ENCODE results near the gene PAX8. TPM values are rescaled to one million over a fixed set of nuclear protein-coding genes. Genes with fewer than 3 reads are reported as not detected.

Gene PAX8
- total RNA-seq, 1 experiment from 2014 or later: not detected

DNA sequence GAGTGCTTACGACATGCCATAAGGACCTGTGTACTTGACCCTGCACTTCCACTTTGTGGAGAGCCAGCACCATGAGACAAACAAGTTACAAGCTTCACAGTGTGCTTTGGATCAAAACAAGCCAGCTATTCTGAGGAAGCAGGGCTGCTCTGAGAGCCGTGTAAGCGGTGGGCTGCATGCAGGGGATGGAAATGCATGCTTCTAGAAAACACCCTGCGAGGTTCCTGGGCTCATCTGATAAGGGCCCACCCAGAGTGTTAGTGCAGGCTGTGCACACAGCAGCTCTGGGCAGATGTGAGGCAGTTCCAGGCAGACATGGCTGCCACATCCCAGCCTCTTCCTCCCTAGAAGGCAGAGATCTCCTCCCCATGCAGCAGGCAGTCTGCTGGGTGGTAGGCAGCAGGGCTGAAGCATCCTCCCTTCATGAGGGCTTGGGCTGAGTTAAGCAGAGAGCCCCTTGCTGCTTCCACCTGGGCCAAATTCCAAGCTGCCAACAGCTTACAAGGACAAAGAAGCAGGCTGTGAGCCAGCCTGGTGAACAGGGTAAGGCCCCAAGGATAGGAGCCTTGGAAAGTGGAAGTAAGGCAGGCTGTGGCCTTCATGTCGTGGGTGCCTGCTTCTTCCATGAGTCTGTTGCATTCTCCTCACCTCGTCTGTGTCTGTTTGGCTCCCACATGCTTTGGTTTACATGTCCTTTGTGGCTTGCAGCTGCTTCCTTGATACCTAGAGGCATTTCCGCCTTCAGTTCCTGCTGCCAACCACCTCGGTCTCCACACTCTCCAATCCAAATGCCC, 97.3 kb downstream of the PAX8 start:
- H3K27me3 ChIP-seq (ENCODE audit: control insufficient read depth, insufficient read depth, low read length): no peaks in the 10 kb centered on the region
- DNase-seq: no peak
- H3K4me3 ChIP-seq (ENCODE audit: insufficient read depth, low read depth, low read length): no peak overlapping the region
- no peaks in the 10 kb centered on the region for H3K36me3 ChIP-seq (replicated peaks; ENCODE audit: control insufficient read depth, insufficient read depth, low read length)

DNA sequence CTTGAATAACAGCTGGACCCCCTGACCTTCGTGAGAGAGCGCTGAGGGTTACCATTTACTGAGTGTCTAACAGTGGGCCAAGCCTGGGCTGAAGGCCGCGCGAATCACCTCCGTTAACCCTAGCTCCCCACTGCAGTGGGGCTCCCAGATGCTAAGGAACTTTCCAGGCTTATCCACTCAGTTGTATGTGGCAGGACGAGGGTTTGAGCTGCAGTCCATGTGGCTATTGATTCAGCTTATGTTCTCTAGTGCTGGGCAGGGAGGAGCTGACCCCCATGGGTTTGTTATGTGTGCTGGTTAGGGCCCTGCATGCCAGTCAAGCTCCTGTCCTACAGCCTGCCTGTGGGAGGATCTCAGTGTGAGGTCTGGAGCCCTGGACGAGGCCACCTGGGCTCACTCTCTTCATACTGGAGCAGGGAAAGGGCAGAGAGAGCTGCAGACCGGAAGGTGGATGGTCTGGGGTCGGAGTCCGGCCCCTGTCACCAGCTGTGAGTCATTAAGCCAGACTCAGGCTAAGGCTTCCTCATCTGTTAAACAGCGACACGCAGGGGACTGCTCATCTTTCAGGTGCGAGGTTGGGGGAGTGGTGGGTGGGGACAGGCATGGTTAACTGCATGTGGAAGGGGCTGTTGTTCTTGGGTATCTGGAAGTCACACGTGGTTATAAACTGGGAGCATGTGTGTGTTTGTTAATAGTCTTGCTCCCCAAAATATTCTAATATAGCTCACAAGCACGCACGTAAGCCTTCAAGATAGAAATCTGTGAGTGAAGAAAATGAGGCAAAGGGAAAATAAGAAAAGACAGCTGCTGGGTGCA, 98.4 kb downstream of the PAX8 start:
- no peaks in the 10 kb centered on the region for H3K27me3 ChIP-seq (ENCODE audit: control insufficient read depth, insufficient read depth, low read length)

DNA sequence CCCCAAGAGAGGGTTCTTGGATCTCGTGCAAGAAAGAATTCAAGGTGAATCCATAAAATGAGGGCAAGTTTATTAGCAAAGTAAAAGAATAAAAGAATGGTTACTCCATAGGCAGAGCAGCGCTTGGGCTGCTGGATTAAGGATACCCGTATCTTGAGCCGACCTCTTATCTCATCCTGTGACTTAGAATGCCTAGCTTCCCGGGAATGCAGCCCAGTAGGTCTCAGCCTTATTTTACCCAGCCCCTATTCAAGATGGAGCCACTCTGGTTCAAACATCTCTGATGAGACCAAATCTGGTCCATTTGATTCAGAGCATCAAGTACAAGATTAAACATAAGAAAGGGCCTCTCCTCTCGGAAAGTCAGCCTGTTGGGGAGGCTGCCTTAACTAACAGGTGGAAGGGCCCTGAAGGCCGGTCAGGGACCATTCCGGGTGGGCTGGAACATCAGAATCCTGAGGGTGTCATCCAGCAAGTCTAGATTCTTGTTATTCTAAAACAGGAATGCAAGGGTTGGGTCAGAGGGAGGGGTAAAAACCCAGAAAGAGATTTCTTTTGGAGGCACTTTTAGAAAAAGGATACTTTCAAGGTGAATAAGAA, 99.2 kb downstream of the PAX8 start:
- DNase-seq: no peak
- Histone ChIP-seq H3K27me3 (ENCODE audit: control insufficient read depth, insufficient read depth, low read length) (no peaks in the 10 kb centered on the region), H3K4me3 (ENCODE audit: insufficient read depth, low read depth, low read length) (no peak overlapping the region), H3K36me3 (replicated peaks; ENCODE audit: control insufficient read depth, insufficient read depth, low read length) (no peaks in the 10 kb centered on the region)

More for the DNA sequence above, 98.4 kb downstream of the PAX8 start:
- Histone ChIP-seq H3K4me3 (ENCODE audit: insufficient read depth, low read depth, low read length) (no peak overlapping the region), H3K36me3 (replicated peaks; ENCODE audit: control insufficient read depth, insufficient read depth, low read length) (no peaks in the 10 kb centered on the region)
- no peak for DNase-seq

DNA sequence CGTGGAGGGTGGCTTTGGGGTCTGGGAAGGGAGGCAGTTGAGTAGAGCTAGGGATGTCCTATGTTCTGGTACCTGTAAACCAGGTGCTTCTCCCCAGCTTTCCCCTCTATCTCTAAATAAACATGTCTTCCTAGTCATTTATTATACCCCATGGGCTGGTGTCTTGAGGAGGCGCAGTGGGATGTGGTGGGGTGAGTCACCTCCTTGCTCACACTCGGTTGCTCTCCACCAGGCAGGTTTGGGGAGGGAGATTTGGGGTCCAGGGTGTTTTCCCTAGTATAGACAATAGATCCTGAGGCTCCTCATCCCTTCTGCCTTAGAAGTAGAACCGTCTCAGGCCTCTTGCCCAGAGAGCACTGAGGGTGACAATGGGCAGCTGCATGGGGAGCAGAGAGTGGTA, 99.8 kb downstream of the PAX8 start:
- H3K27me3 ChIP-seq (ENCODE audit: control insufficient read depth, insufficient read depth, low read length): no peaks in the 10 kb centered on the region
- DNase-seq: no peak
- H3K4me3 ChIP-seq (ENCODE audit: insufficient read depth, low read depth, low read length): no peak overlapping the region
- no peaks in the 10 kb centered on the region for H3K36me3 ChIP-seq (replicated peaks; ENCODE audit: control insufficient read depth, insufficient read depth, low read length)

DNA sequence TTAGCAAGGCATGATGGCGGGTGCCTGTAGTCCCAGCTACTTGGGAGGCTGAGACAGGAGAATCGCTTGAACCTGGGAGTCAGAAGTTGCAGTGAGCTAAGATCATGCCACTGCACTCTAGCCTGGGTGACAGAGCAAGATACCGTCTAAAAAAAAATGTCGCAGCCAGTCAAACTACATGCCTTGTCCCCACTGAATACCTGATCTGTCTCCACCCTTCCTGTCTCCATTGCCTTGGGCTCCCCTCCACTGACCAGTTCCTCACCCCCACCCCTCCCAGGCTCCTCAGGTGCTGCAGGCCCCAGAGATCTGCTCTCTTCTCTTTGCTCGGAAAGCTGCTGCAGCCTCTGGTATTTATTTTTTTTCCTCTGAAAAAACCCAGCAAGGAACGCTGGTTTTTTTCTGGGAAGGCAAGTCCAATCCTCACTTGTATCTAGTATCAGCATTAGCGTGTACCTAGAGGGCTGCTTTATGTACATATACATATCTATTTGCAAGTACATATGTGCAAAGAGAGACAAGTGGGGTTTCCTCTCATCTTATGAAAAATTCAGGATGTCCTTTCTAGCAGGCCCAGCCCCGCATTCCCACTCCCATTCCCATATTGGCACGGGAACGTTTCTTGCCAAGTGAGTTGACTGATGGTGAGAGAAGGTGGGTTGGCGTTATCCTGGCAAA, 100.5 kb downstream of the PAX8 start:
- Histone ChIP-seq H3K36me3 (replicated peaks; ENCODE audit: control insufficient read depth, insufficient read depth, low read length) (no peaks in the 10 kb centered on the region), H3K4me3 (ENCODE audit: insufficient read depth, low read depth, low read length) (no peak overlapping the region), H3K27me3 (ENCODE audit: control insufficient read depth, insufficient read depth, low read length) (no peaks in the 10 kb centered on the region)
- no peak for DNase-seq

DNA sequence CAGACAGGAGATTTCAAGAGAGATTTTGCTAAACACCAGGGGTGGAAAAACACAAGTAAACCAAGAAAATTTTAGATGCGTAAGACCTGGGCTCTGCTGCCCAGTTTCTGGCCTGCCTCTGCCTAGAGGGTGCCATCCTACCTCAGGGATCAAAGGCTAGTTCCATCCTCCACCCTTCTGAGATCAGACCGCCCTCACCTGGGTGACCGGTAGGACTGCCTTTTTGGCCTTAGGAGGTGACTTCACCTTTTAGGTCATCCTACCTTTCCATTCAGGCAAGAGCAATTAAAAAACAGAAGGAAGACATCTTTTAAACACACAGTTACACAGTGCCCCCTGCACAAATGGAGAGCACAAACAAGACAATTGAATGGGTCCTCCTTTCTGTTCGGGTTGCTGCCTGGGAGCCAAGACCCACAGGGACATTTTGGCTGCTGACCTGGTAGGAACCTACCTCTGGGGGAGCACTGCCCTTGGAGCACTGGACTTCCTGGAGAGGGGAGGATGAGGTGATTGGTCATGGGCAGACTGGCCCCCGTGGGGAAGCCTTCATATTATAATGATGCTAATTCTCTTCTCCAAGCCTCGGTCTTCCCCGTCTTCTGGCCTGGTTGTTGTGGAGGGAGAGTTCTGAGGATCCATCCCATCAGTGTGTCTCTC, 101.9 kb downstream of the PAX8 start:
- Histone ChIP-seq H3K36me3 (replicated peaks; ENCODE audit: control insufficient read depth, insufficient read depth, low read length) (no peaks in the 10 kb centered on the region), H3K4me3 (ENCODE audit: insufficient read depth, low read depth, low read length) (no peak overlapping the region), H3K27me3 (ENCODE audit: control insufficient read depth, insufficient read depth, low read length) (no peaks in the 10 kb centered on the region)
- DNase-seq: no peak

DNA sequence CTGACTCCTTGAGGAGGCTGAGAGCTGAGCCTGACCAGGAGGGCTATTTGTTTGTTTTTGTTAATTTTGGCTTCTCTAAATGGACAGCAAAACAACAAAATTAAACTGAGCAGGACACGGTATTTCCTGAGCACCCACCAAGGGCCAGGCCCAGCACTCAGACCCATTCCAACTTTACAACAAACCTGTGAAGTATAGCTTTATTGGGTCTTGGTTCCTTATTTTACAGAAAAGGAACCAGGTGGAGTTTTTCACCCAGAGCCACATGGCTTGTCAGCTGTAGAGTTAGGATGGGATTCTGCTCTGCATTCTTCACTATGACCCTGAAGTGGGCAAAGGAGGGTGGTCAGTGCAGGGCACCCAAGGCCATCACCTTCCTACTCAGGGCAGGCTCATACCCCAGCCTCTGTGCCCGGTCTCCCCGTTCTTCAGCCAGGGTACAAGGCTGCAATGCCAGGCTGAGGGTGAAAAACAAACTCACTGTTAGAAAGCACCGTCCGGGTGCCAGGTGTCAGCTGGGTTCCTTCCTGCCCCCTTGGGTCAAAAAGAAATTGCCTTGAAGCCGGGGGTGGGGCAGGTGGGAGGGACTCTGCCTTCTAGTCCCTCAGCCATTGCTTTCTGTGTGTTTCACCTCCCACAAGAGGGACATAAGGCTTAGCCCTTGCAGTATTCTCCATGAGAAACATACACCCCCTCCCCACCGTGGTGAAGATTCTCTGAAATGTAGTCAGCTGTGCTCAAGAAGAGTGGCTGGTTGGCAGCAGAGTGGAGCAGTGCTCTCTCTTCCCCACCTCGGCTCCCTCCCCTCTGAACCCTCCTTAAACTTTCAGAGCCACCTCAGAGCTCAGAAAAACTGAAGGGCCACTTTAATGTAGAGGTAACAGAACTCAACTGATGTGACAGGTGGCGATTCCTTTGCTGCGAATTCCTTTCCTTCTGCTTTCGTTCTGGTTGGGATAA, 102.7 kb downstream of the PAX8 start:
- Histone ChIP-seq H3K4me3 (ENCODE audit: insufficient read depth, low read depth, low read length) (no peak overlapping the region), H3K27me3 (ENCODE audit: control insufficient read depth, insufficient read depth, low read length) (no peaks in the 10 kb centered on the region), H3K36me3 (replicated peaks; ENCODE audit: control insufficient read depth, insufficient read depth, low read length) (no peaks in the 10 kb centered on the region)
- no peak for DNase-seq

DNA sequence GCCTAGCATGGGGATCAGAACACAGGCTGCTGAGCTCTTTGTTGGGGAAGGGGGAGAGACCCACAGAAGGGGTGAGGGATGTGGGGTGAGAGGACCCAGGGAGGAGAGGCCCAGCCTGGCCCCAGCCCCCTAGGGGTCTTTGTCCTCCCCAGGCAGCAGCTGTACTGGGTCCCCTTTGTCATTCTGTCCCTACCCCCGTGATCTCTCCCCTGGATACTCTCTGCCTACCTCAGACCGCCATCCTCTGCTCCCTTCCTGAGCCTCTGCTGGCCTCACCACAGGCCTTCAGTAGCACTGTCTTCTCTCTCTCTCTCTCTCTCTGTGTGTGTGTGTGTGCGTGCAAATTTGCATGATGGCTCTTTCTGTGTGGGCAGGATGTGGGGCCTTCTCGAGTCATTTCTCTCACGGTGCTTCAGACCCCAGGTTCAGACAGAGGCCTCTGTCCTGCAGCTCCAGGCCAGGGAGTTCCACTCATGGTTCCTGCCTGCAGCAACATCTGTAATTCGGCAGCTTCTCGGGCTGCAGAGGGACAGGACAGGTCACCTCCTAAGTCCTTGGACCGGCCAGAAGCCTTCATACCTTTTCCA, 103.6 kb downstream of the PAX8 start:
- Histone ChIP-seq H3K4me3 (ENCODE audit: insufficient read depth, low read depth, low read length) (no peak overlapping the region), H3K27me3 (ENCODE audit: control insufficient read depth, insufficient read depth, low read length) (no peaks in the 10 kb centered on the region), H3K36me3 (replicated peaks; ENCODE audit: control insufficient read depth, insufficient read depth, low read length) (no peaks in the 10 kb centered on the region)
- peak; percentile 28 for DNase-seq

DNA sequence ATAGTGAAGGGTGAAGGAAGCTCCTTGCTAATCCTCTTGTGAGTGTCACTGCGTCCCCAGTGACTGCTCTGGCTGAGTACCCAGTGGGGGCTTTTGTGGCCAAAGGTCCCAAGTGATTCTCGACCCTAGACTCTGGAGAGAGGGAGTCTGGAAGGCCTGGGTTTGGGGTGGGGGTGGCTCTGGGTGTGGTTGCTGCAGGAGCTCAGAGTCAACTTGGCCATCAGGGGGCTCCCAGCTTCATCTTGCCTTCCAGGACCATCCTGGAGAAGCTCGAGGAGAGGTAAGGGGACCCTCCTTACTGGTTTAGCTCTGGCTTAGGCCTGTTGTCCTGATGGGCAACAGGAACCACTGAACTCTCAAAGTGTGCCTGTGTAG, 104.4 kb downstream of the PAX8 start:
- H3K36me3 ChIP-seq (replicated peaks; ENCODE audit: control insufficient read depth, insufficient read depth, low read length): no peaks in the 10 kb centered on the region
- no peaks in the 10 kb centered on the region for H3K27me3 ChIP-seq (ENCODE audit: control insufficient read depth, insufficient read depth, low read length)
- DNase-seq: peak; percentile 48
- H3K4me3 ChIP-seq (ENCODE audit: insufficient read depth, low read depth, low read length): no peak overlapping the region

DNA sequence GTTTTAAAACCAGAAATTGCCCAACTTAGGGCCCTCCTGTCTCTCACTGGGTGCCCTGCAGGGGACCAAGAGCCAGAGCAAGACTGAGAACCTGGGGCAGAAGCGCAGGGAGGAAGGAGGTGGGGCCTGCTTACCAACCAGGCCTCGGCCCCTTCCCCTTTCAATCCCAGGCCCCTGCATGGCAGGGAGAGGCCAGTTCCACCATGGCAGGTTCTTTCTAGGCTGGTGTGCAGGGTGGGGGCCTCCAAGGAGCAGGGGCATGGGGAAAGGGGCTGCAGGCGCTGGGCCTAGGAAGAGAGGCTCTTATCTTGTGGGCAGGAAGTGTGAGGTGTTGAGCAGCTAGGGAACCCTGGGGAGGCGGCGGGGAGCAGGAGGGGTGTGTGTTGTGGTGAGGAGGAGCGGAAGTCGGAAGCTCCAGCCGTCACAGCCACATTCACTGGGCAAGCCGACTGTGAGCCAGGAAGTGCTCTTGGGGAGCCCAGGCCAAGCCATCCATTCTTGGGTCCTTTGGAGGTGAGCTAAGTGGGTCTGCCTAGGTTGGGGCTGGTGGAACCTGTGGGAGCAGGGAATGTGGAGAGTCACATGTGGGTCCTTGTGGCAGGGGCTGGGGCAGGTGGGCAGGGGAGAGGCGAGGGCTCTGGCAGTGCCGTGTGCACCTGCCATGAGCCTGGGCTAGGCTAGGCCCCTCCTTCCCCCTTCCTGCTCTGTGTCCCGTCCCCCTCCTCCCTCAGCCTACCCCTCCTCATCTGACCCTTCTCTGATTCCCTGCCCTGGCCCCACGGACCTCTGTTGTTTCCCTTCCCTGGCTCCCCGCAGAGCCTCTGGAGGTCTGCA, 105.0 kb downstream of the PAX8 start, which contains the start of gene PSD4:
Gene PSD4, plus strand, starts transcription at position 430 of the 834 bp plus-strand sequence. CDS start 8,486 bp downstream, outside the sequence.
- no peaks in the 10 kb centered on the region for H3K27me3 ChIP-seq (ENCODE audit: control insufficient read depth, insufficient read depth, low read length)
- H3K36me3 ChIP-seq (replicated peaks; ENCODE audit: control insufficient read depth, insufficient read depth, low read length): no peaks in the 10 kb centered on the region
- no peak within 1 kb of the TSS for H3K4me3 ChIP-seq (ENCODE audit: insufficient read depth, low read depth, low read length)
- DNase-seq: peak; percentile 53

DNA sequence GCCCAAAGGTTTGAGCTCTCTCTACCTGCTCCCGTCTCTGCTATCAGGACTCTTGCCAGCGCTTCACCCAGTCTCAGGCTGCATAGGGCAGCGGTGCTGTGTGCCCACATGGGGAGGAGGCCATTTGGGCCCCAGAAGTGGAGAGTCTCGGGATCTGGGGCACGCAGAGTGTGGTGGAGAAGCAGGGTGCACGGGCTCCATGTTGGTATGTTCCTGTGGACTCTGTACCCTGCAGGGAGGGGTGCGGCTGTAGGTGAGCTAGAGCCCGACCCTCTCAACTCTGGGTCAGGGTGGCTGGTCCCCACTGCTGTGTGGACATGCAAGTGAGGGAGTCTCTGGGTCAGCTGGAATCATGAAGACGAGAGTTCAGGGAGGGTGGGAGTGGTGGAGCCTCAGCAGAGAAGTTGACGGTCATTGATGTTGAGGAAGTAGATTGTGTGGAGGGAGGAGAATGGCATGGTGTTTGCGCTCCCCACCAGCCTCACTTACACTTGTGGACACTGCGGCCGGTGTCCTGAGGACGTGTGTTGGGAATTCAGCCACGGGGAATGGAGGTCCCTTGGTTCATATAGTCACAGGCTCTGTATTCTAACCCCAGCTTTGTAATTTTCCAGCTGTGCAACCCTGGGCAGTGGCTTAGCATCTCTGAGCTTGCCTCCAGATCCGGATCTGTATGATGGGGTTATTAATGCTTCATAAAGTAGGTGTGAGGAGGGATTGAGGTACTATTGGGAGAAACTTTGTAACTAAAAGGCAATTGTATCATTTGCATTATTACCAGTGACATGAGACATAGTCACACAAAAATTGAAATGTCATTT, 105.8 kb downstream of the PAX8 start:
- peak; percentile 13 for DNase-seq
- Histone ChIP-seq H3K36me3 (replicated peaks; ENCODE audit: control insufficient read depth, insufficient read depth, low read length) (no peaks in the 10 kb centered on the region), H3K27me3 (ENCODE audit: control insufficient read depth, insufficient read depth, low read length) (no peaks in the 10 kb centered on the region), H3K4me3 (ENCODE audit: insufficient read depth, low read depth, low read length) (no peak overlapping the region)
